ENCODE data around the gene TAS2R14.

DNA sequence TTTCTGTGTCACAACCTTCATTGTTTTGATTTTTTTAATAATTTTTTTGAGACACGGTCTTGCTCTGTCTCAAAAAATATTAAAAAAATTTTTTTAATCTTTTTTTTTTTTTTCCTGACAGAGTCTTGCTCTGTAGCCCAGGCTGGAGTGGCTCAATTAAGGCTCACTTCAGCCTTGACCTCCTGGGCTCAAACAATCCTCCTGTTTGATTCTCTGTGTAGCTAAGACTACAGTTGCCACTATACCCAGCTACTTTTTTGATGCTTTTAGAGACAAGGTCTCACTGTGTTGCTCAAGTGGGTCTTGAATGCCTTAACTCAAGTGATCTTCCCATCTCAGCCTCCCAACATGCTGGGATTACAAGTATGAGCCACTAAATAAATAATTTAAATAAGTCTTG, 19.3 kb downstream of the TAS2R14 start:
- TF ChIP-seq EZH2phosphoT487 (IDR thresholded peaks at IDR 0.05; ENCODE audit: borderline replicate concordance), result no peak
- TF ChIP-seq CTCF (conservative IDR thresholded peaks at IDR 0.05; ENCODE audit: low read length), result no peak

Data from Loucy (cell line).